Cardiac fibroblast (primary cell): ENCODE measurements around the gene NIT2.

ENCODE experiments used
- DNase-seq, 2 donors: peaks; one replicate each; pipeline versions ENCODE4 v3.0.0 to v3.0.0-alpha.2; 2010; ENCODE audit warnings: low read depth in 2 of 2
- H3K4me3 ChIP-seq, 2 donors: replicated peaks in 1 of 2; 1 replicate in 1 of 2; 2 replicates in 1 of 2; pipeline ENCODE4 v1.5.1; 2011; ENCODE audit warnings: low read depth in 2 of 2, low read length in 2 of 2, mild to moderate bottlenecking in 2 of 2, moderate library complexity in 1 of 2
- CTCF ChIP-seq: IDR thresholded peaks from one replicate; pipeline ENCODE4 v1.5.1; 2011; ENCODE audit warnings: low read depth, mild to moderate bottlenecking, low read length, inconsistent platforms

Gene NIT2

GRCh38 chr3:100354850-100355249 is 20.3 kb downstream of the NIT2 start:
- TF ChIP-seq CTCF = no peak
- peak in 1 of 2 donors; percentile 16 for DNase-seq
- no peak overlapping the region for H3K4me3 ChIP-seq

GRCh38 chr3:100358413-100358812 is 23.9 kb downstream of the NIT2 start:
- no peak overlapping the region for H3K4me3 ChIP-seq
- TF ChIP-seq CTCF = no peak
- DNase-seq = no peak

- H3K4me3 ChIP-seq = no peak overlapping the region
- DNase-seq = no peak
- no peak for TF ChIP-seq CTCF
Measured at GRCh38 chr3:100359035-100359434, 24.5 kb downstream of the NIT2 start.

- no peak for TF ChIP-seq CTCF
- H3K4me3 ChIP-seq = no peak overlapping the region
- peak in 1 of 2 donors; percentile 33 for DNase-seq
Measured at GRCh38 chr3:100360757-100361496, 26.4 kb downstream of the NIT2 start.

GRCh38 chr3:100361897-100362296 is 27.3 kb downstream of the NIT2 start:
- no peak for DNase-seq
- no peak for TF ChIP-seq CTCF
- H3K4me3 ChIP-seq = no peak overlapping the region

- no peak for DNase-seq
- no peak for TF ChIP-seq CTCF
- no peak overlapping the region for H3K4me3 ChIP-seq
Measured at GRCh38 chr3:100364421-100364820, 29.9 kb downstream of the NIT2 start.

GRCh38 chr3:100366424-100366823 is 31.9 kb downstream of the NIT2 start:
- TF ChIP-seq CTCF = no peak
- DNase-seq = no peak
- H3K4me3 ChIP-seq = no peak overlapping the region
